Liver (tissue), 9 donors: ENCODE data around the gene RFLNA. TPM values are rescaled to one million over a fixed set of nuclear protein-coding genes. Genes with fewer than 3 reads are reported as not detected.

ENCODE experiments used
- DNase-seq: peaks from one replicate; pipeline ENCODE4 v3.0.0-alpha.2; 2017; ENCODE audit warnings: low spot score
- H3K27ac ChIP-seq, 2 donors: one replicate each; pipeline ENCODE4 v1.7.0; 2013; ENCODE audit warnings: inconsistent platforms in 2 of 2, low read length in 2 of 2, control low read depth in 1 of 2, low read depth in 1 of 2, mild to moderate bottlenecking in 1 of 2
- H3K27me3 ChIP-seq, 4 donors: one replicate each; pipeline versions ENCODE4 v1.6.1 to v1.7.0; 2013; ENCODE audit warnings: low read length in 3 of 4, inconsistent platforms in 1 of 4, mild to moderate bottlenecking in 1 of 4, moderate library complexity in 1 of 4; ENCODE audit not compliant: control insufficient read depth in 4 of 4, insufficient read depth in 4 of 4
- H3K36me3 ChIP-seq, 4 donors: one replicate each; pipeline versions ENCODE4 v1.6.1 to v1.7.0; 2013; ENCODE audit warnings: low read length in 3 of 4, mild to moderate bottlenecking in 3 of 4, low read depth in 1 of 4, moderate library complexity in 1 of 4; ENCODE audit not compliant: control insufficient read depth in 4 of 4, insufficient read depth in 3 of 4
- H3K4me1 ChIP-seq, 4 donors: one replicate each; pipeline versions ENCODE4 v1.6.1 to v1.7.0; 2013; ENCODE audit warnings: low read length in 3 of 4, mild to moderate bottlenecking in 3 of 4, moderate library complexity in 1 of 4; ENCODE audit not compliant: control insufficient read depth in 4 of 4, insufficient read depth in 4 of 4
- H3K4me3 ChIP-seq, 3 donors: one replicate each; pipeline versions ENCODE4 v1.6.1 to v1.7.0; 2013; ENCODE audit warnings: low read length in 3 of 3, control low read depth in 1 of 3, low read depth in 1 of 3, mild to moderate bottlenecking in 1 of 3
- H3K9ac ChIP-seq, 2 donors: one replicate each; pipeline ENCODE4 v1.7.0; 2013; ENCODE audit warnings: low read length in 2 of 2, mild to moderate bottlenecking in 2 of 2, moderate library complexity in 2 of 2, control low read depth in 1 of 2, low read depth in 1 of 2
- H3K9me3 ChIP-seq, 4 donors: one replicate each; pipeline versions ENCODE4 v1.6.1 to v1.7.0; 2013; ENCODE audit warnings: low read length in 3 of 4; ENCODE audit not compliant: control insufficient read depth in 4 of 4
- EGR1 ChIP-seq, 2 donors: IDR thresholded peaks; 2 replicates each; pipeline ENCODE4 v1.6.1; 2016 to 2018; ENCODE audit warnings: antibody characterized with exemption in 2 of 2, low read depth in 2 of 2
- FOXA1 ChIP-seq: IDR thresholded peaks from 2 replicates; pipeline ENCODE4 v1.6.1; 2016; ENCODE audit warnings: antibody characterized with exemption
- FOXA2 ChIP-seq: IDR thresholded peaks from 2 replicates; pipeline ENCODE4 v1.6.1; 2016; ENCODE audit warnings: antibody characterized with exemption
- GABPA ChIP-seq, 2 donors: IDR thresholded peaks in 1 of 2; conservative IDR thresholded peaks in 1 of 2; 2 replicates each; pipeline ENCODE4 v1.6.1; 2016; ENCODE audit warnings: antibody characterized with exemption in 2 of 2, mild to moderate bottlenecking in 1 of 2, moderate library complexity in 1 of 2
- HNF4A ChIP-seq, 2 donors: conservative IDR thresholded peaks; 2 replicates each; pipeline ENCODE4 v1.6.1; 2016; ENCODE audit warnings: antibody characterized with exemption in 2 of 2, mild to moderate bottlenecking in 2 of 2
- HNF4G ChIP-seq: IDR thresholded peaks from 2 replicates; pipeline ENCODE4 v1.6.1; 2016; ENCODE audit warnings: antibody characterized with exemption
- JUND ChIP-seq, 2 donors: IDR thresholded peaks; 2 replicates each; pipeline ENCODE4 v1.6.1; 2016; ENCODE audit warnings: antibody characterized with exemption in 2 of 2
- NR2F2 ChIP-seq: IDR thresholded peaks from 2 replicates; pipeline ENCODE4 v1.6.1; 2016; ENCODE audit warnings: antibody characterized with exemption
- RAD21 ChIP-seq, 2 donors: IDR thresholded peaks; 2 replicates each; pipeline ENCODE4 v1.6.1; 2016; ENCODE audit warnings: antibody characterized with exemption in 2 of 2, mild to moderate bottlenecking in 2 of 2
- RXRA ChIP-seq, 2 donors: IDR thresholded peaks; 2 replicates each; pipeline ENCODE4 v1.6.1; 2017 to 2018; ENCODE audit warnings: antibody characterized with exemption in 2 of 2, mild to moderate bottlenecking in 1 of 2
- SP1 ChIP-seq: IDR thresholded peaks from 2 replicates; pipeline ENCODE4 v1.6.1; 2018; ENCODE audit warnings: antibody characterized with exemption, mild to moderate bottlenecking
- TAF1 ChIP-seq: conservative IDR thresholded peaks from 2 replicates; pipeline ENCODE4 v1.6.1; 2016; ENCODE audit warnings: antibody characterized with exemption, mild to moderate bottlenecking
- YY1 ChIP-seq: IDR thresholded peaks from 2 replicates; pipeline ENCODE4 v1.6.1; 2016; ENCODE audit warnings: antibody characterized with exemption, mild to moderate bottlenecking
- WGBS: extraction: QIAGEN DNeasy Blood & Tissue Kit; methylation state at CpG from one replicate; pipeline ENCODE4 v1.1.7; 2013; 5-methylcytosine and 5-hydroxymethylcytosine counted together
- polyA plus RNA-seq, 2 donors: library from polyadenylated mRNA; stranded (reverse) in 1 of 2; unstranded in 1 of 2; fragments of 200-250 nt in 1 of 2; fragments of >200 nt in 1 of 2; fragmentation: Nextera tagmentation in 1 of 2; extraction: Ambion mirVana in 1 of 2; gene quantifications; one replicate each; pipeline versions ENCODE4 v1.2.1 to v1.2.3, GENCODE V29; 2013 to 2015
- total RNA-seq, 2 donors: library from RNA; depleted of rRNA; stranded (reverse); fragments of >200 nt; gene quantifications; one replicate each; pipeline ENCODE4 v1.2.3, GENCODE V29; 2014
- TF ChIP-seq, protein P1 (sequence below): IDR thresholded peaks from 2 replicates; pipeline ENCODE4 v1.6.1; 2016; ENCODE audit warnings: antibody characterized with exemption
- TF ChIP-seq, protein P2 (sequence below): IDR thresholded peaks from 2 replicates; pipeline ENCODE4 v1.6.1; 2016; ENCODE audit warnings: antibody characterized with exemption, mild to moderate bottlenecking
- TF ChIP-seq, protein P3 (sequence below): fragments of 150-350 bp; IDR thresholded peaks from 2 replicates; pipeline ENCODE4 v1.5.1; 2017; ENCODE audit warnings: improper control_type of control experiment, low read depth, low read length; ENCODE audit not compliant: missing input control
- TF ChIP-seq, protein P4 (sequence below): IDR thresholded peaks from 2 replicates; pipeline ENCODE4 v1.6.1; 2016; ENCODE audit warnings: antibody characterized with exemption
- TF ChIP-seq, protein P5 (sequence below): IDR thresholded peaks from 2 replicates; pipeline ENCODE4 v1.6.1; 2016; ENCODE audit warnings: antibody characterized with exemption
- donor health status: healthy.
- donor health status: healthy.
- donor health status: healthy.
- donor health status: healthy.
- donor health status: healthy.

The RFLNA gene
- total and polyA plus RNA-seq, 4 donors, result 0.05 TPM; not detected in 2

DNA sequence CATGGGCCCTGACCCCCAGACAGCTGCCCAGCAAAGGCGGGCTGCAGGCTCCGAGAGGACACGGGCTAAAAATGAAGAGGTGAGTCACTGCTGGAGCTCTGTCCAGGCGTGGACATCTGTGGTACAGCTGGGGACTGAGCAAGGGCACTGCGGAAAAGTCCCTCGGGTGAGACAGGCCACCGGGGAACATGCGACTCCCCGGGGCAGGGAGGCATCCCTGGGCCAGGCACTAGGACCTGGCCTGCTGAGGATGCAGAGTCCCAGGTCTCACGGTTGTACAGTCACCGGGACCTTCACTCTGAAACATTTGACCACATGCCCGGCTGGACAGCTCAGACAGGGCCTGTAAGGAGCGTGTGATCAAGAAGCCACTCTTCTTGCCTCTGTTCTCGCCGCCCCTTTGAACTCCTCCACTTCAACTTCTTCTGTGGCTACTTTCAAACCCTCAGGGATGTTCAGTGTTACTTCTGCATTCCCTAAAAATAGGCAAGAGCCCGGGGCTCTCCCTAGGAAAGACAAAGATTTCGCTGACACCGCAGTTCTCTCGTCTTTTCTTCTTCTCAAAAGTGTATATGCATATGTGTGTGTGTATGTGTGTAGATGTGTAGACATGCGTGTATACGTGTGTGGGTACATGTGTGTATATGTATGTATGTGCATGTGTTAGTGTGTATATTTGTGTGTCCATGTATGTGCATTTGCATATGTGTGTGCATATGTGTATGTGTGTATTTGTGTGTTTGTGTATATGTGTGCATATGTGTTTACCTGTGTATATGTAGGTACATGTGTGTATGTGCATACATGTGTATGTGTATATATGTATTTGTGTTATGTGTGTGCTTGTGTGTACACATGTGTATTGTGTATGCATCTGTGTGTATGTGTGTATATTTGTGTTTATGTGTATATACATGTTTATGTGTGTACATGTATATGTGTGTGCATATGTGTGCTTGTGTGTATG lies 5.0 kb upstream of the RFLNA start:
- Histone ChIP-seq H3K9me3 (peaks cover 0 to 4% (median 2%) of the 10 kb centered on the region in 4 donors), H3K4me3 (no peak overlapping the region), H3K27me3 (peaks cover 0 to 2% (median 1%) of the 10 kb centered on the region in 4 donors), H3K27ac (no peak overlapping the region), H3K4me1 (no peaks in the 10 kb centered on the region), H3K36me3 (no peaks in the 10 kb centered on the region), H3K9ac (no peak overlapping the region)
- TF ChIP-seq RAD21 (IDR thresholded peaks at IDR 0.05) (no peak), HNF4G (no peak), NR2F2 (no peak), GABPA (IDR thresholded peaks at IDR 0.05 in 1 of 2, conservative IDR thresholded peaks at IDR 0.05 in 1 of 2) (no peak), SP1 (no peak), FOXA1 (no peak), TAF1 (no peak), RXRA (IDR thresholded peaks at IDR 0.05) (no peak), FOXA2 (no peak), JUND (IDR thresholded peaks at IDR 0.05) (no peak), EGR1 (IDR thresholded peaks at IDR 0.05; ENCODE audit: low read depth in 2 of 2) (no peak), YY1 (no peak), HNF4A (conservative IDR thresholded peaks at IDR 0.05) (no peak)
- TF ChIP-seq, protein P1, sequence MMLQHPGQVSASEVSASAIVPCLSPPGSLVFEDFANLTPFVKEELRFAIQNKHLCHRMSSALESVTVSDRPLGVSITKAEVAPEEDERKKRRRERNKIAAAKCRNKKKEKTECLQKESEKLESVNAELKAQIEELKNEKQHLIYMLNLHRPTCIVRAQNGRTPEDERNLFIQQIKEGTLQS, result no peak
- TF ChIP-seq, protein P2, sequence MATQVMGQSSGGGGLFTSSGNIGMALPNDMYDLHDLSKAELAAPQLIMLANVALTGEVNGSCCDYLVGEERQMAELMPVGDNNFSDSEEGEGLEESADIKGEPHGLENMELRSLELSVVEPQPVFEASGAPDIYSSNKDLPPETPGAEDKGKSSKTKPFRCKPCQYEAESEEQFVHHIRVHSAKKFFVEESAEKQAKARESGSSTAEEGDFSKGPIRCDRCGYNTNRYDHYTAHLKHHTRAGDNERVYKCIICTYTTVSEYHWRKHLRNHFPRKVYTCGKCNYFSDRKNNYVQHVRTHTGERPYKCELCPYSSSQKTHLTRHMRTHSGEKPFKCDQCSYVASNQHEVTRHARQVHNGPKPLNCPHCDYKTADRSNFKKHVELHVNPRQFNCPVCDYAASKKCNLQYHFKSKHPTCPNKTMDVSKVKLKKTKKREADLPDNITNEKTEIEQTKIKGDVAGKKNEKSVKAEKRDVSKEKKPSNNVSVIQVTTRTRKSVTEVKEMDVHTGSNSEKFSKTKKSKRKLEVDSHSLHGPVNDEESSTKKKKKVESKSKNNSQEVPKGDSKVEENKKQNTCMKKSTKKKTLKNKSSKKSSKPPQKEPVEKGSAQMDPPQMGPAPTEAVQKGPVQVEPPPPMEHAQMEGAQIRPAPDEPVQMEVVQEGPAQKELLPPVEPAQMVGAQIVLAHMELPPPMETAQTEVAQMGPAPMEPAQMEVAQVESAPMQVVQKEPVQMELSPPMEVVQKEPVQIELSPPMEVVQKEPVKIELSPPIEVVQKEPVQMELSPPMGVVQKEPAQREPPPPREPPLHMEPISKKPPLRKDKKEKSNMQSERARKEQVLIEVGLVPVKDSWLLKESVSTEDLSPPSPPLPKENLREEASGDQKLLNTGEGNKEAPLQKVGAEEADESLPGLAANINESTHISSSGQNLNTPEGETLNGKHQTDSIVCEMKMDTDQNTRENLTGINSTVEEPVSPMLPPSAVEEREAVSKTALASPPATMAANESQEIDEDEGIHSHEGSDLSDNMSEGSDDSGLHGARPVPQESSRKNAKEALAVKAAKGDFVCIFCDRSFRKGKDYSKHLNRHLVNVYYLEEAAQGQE, result no peak
- TF ChIP-seq, protein P3, sequence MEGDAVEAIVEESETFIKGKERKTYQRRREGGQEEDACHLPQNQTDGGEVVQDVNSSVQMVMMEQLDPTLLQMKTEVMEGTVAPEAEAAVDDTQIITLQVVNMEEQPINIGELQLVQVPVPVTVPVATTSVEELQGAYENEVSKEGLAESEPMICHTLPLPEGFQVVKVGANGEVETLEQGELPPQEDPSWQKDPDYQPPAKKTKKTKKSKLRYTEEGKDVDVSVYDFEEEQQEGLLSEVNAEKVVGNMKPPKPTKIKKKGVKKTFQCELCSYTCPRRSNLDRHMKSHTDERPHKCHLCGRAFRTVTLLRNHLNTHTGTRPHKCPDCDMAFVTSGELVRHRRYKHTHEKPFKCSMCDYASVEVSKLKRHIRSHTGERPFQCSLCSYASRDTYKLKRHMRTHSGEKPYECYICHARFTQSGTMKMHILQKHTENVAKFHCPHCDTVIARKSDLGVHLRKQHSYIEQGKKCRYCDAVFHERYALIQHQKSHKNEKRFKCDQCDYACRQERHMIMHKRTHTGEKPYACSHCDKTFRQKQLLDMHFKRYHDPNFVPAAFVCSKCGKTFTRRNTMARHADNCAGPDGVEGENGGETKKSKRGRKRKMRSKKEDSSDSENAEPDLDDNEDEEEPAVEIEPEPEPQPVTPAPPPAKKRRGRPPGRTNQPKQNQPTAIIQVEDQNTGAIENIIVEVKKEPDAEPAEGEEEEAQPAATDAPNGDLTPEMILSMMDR, result no peak
- TF ChIP-seq, protein P4, sequence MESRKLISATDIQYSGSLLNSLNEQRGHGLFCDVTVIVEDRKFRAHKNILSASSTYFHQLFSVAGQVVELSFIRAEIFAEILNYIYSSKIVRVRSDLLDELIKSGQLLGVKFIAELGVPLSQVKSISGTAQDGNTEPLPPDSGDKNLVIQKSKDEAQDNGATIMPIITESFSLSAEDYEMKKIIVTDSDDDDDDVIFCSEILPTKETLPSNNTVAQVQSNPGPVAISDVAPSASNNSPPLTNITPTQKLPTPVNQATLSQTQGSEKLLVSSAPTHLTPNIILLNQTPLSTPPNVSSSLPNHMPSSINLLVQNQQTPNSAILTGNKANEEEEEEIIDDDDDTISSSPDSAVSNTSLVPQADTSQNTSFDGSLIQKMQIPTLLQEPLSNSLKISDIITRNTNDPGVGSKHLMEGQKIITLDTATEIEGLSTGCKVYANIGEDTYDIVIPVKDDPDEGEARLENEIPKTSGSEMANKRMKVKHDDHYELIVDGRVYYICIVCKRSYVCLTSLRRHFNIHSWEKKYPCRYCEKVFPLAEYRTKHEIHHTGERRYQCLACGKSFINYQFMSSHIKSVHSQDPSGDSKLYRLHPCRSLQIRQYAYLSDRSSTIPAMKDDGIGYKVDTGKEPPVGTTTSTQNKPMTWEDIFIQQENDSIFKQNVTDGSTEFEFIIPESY, result no peak
- TF ChIP-seq, protein P5, sequence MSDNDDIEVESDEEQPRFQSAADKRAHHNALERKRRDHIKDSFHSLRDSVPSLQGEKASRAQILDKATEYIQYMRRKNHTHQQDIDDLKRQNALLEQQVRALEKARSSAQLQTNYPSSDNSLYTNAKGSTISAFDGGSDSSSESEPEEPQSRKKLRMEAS, result no peak
- 80% methylated on average over 21 of the region's 21 CpGs for WGBS
- no peak for DNase-seq
